Measurements from ENCODE around the gene NDRG2.

NDRG2 gene

GRCh38 chr14:21054768-21055145 lies 29.9 kb upstream of the NDRG2 start:
- H3K4me3 ChIP-seq (ENCODE audit: low read depth, low read length) = no peak overlapping the region
- TF ChIP-seq CTCF (IDR thresholded peaks at IDR 0.05; ENCODE audit: borderline replicate concordance, insufficient read depth, low read depth, low read length) = no peak

GRCh38 chr14:21054123-21054767 lies 29.4 kb upstream of the NDRG2 start:
- TF ChIP-seq CTCF (IDR thresholded peaks at IDR 0.05; ENCODE audit: borderline replicate concordance, insufficient read depth, low read depth, low read length) = no peak
- H3K4me3 ChIP-seq (ENCODE audit: low read depth, low read length) = no peak overlapping the region

- no peak overlapping the region for H3K4me3 ChIP-seq (ENCODE audit: low read depth, low read length)
- no peak for TF ChIP-seq CTCF (IDR thresholded peaks at IDR 0.05; ENCODE audit: borderline replicate concordance, insufficient read depth, low read depth, low read length)
These were observed 28.6 kb upstream of the NDRG2 start for GRCh38 chr14:21053184-21054122.

GRCh38 chr14:21050597-21050996 lies 25.7 kb upstream of the NDRG2 start:
- TF ChIP-seq CTCF (IDR thresholded peaks at IDR 0.05; ENCODE audit: borderline replicate concordance, insufficient read depth, low read depth, low read length) = no peak
- H3K4me3 ChIP-seq (ENCODE audit: low read depth, low read length) = no peak overlapping the region

- H3K4me3 ChIP-seq (ENCODE audit: low read depth, low read length) = no peak overlapping the region
- TF ChIP-seq CTCF (IDR thresholded peaks at IDR 0.05; ENCODE audit: borderline replicate concordance, insufficient read depth, low read depth, low read length) = no peak
These were observed 24.4 kb upstream of the NDRG2 start for GRCh38 chr14:21049271-21049673.

GRCh38 chr14:21048638-21049037 lies 23.8 kb upstream of the NDRG2 start:
- TF ChIP-seq CTCF (IDR thresholded peaks at IDR 0.05; ENCODE audit: borderline replicate concordance, insufficient read depth, low read depth, low read length) = no peak
- no peak overlapping the region for H3K4me3 ChIP-seq (ENCODE audit: low read depth, low read length)
